DOHH2 (cell line): ENCODE data around the gene CD93.

Experiments used
- H3F3A ChIP-seq: fragments of 200-600 bp; sonication (generic), shearing (Covaris generic); 2 replicates; pipeline ENCODE4 v1.6.0; 2016; ENCODE audit warnings: antibody characterized with exemption, mild to moderate bottlenecking; ENCODE audit not compliant: control insufficient read depth, insufficient read depth
- H3K27ac ChIP-seq: fragments of 200-600 bp; sonication (generic); 2 replicates; pipeline ENCODE4 v1.5.1; 2014; ENCODE audit warnings: low read depth, mild to moderate bottlenecking, low read length, moderate library complexity
- H3K27me3 ChIP-seq: fragments of 200-600 bp; sonication (generic); 2 replicates; pipeline ENCODE4 v1.6.1; 2014; ENCODE audit warnings: mild to moderate bottlenecking, low read length, mixed read lengths; ENCODE audit not compliant: control insufficient read depth
- H3K36me3 ChIP-seq: fragments of 200-600 bp; sonication (generic); 2 replicates; pipeline ENCODE4 v1.6.1; 2014; ENCODE audit warnings: mild to moderate bottlenecking, low read length, moderate library complexity, mixed read lengths; ENCODE audit not compliant: control insufficient read depth
- H3K4me1 ChIP-seq: fragments of 200-600 bp; sonication (generic); 2 replicates; pipeline ENCODE4 v1.6.1; 2014; ENCODE audit warnings: mild to moderate bottlenecking, low read length, mixed read lengths; ENCODE audit not compliant: control insufficient read depth
- H3K4me2 ChIP-seq: fragments of 200-600 bp; sonication (generic); 2 replicates; pipeline ENCODE4 v1.6.0; 2014; ENCODE audit warnings: mild to moderate bottlenecking, low read length, moderate library complexity
- H3K4me3 ChIP-seq: fragments of 200-600 bp; sonication (generic); 2 replicates; pipeline ENCODE4 v1.5.1; 2014; ENCODE audit warnings: mild to moderate bottlenecking, low read length, mixed read lengths
- H3K79me2 ChIP-seq: fragments of 200-600 bp; sonication (generic); 2 replicates; pipeline ENCODE4 v1.6.1; 2014; ENCODE audit warnings: mild to moderate bottlenecking, low read length, mixed read lengths; ENCODE audit not compliant: control insufficient read depth
- H3K9me2 ChIP-seq: fragments of 200-600 bp; sonication (generic); replicated peaks from 2 replicates; pipeline ENCODE4 v1.6.1; 2014; ENCODE audit warnings: mild to moderate bottlenecking, low read length, mixed read lengths; ENCODE audit not compliant: control insufficient read depth
- H3K9me3 ChIP-seq: fragments of 200-600 bp; sonication (generic); 2 replicates; pipeline ENCODE4 v1.6.1; 2014; ENCODE audit warnings: antibody characterized with exemption, low read length, mixed read lengths; ENCODE audit not compliant: control insufficient read depth, insufficient read depth
- H4K20me1 ChIP-seq: fragments of 200-600 bp; sonication (generic); 2 replicates; pipeline ENCODE4 v1.6.0; 2014; ENCODE audit warnings: low read depth, mild to moderate bottlenecking, antibody characterized with exemption, low read length, moderate library complexity; ENCODE audit not compliant: control insufficient read depth, insufficient read depth
- CTCF ChIP-seq: fragments of 200-600 bp; sonication (generic); IDR thresholded peaks from one replicate; pipeline ENCODE4 v1.5.1; 2014; ENCODE audit warnings: antibody characterized with exemption, mild to moderate bottlenecking, low read depth, low read length; ENCODE audit not compliant: poor library complexity, severe bottlenecking
- EZH2phosphoT487 ChIP-seq: fragments of 200-600 bp; sonication (generic); IDR thresholded peaks from 2 replicates; pipeline ENCODE4 v1.6.1; 2017; ENCODE audit warnings: borderline replicate concordance, mild to moderate bottlenecking, antibody characterized with exemption, low read length, moderate library complexity, mixed read lengths

Gene CD93

DNA sequence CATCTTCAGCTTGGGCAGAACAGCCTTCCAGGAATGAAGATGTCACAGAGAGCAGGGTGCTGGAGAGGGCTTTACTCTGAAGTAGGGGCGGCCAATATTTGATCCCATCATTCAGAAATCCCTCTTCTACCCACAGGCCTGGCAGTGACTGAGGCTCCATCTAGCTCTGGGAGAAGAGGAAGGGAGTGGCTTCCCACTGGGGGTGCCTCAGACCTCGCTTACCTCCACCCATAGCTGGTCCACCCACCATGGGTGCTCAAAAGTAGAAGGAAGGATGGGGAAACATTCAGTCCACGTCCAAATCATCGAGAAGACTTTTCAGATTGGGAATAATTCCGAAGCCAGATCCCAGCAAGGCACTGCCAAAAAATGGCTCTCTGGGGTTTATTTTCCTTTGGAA is 24.9 kb downstream of the CD93 start:
- Histone ChIP-seq H3K9me2 (no peaks in the 10 kb centered on the region), H3K4me3 (no peak overlapping the region), H3K4me1 (no peaks in the 10 kb centered on the region), H4K20me1 (no peaks in the 10 kb centered on the region), H3K9me3 (no peaks in the 10 kb centered on the region), H3K79me2 (no peaks in the 10 kb centered on the region), H3K27me3 (no peaks in the 10 kb centered on the region), H3F3A (no peaks in the 10 kb centered on the region), H3K27ac (no peak overlapping the region), H3K36me3 (no peaks in the 10 kb centered on the region), H3K4me2 (no peak overlapping the region)
- TF ChIP-seq CTCF (no peak), EZH2phosphoT487 (no peak)

DNA sequence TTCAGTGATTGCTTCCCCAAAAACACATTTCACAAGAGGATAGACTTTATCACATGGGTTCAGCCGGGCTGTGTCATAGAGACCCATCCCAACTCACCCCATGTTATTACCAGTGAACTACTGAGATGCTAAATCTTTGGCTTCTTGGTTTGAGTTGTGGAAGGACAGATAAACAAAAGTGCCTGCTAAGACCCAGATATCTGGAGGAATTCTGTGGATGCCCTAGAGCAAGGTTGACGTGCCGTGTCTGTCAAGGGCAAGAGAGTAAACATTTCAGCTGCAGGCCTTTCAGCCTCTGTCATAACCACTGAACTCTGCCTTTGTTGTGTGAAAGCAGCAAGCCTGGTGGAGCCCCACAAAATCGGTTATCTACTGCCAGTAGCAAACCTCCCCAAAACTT is 25.5 kb downstream of the CD93 start:
- no peak overlapping the region for H3K4me2 ChIP-seq
- no peaks in the 10 kb centered on the region for H3K27me3 ChIP-seq

GRCh38 chr20:23059846-23060245 is 26.3 kb downstream of the CD93 start:
- Histone ChIP-seq H3K4me2 (no peak overlapping the region), H3K36me3 (no peaks in the 10 kb centered on the region), H4K20me1 (no peaks in the 10 kb centered on the region), H3K9me2 (no peaks in the 10 kb centered on the region), H3K4me3 (no peak overlapping the region), H3K27ac (no peak overlapping the region), H3K9me3 (no peaks in the 10 kb centered on the region), H3K4me1 (no peaks in the 10 kb centered on the region), H3F3A (no peaks in the 10 kb centered on the region), H3K79me2 (no peaks in the 10 kb centered on the region), H3K27me3 (no peaks in the 10 kb centered on the region)
- TF ChIP-seq EZH2phosphoT487 (no peak), CTCF (no peak)

More for the DNA sequence above, 25.5 kb downstream of the CD93 start:
- Histone ChIP-seq H3K27ac (no peak overlapping the region), H3K36me3 (no peaks in the 10 kb centered on the region), H3K9me3 (no peaks in the 10 kb centered on the region), H3K79me2 (no peaks in the 10 kb centered on the region), H4K20me1 (no peaks in the 10 kb centered on the region), H3K4me3 (no peak overlapping the region), H3K4me1 (no peaks in the 10 kb centered on the region), H3K9me2 (no peaks in the 10 kb centered on the region), H3F3A (no peaks in the 10 kb centered on the region)
- TF ChIP-seq CTCF (no peak), EZH2phosphoT487 (no peak)

DNA sequence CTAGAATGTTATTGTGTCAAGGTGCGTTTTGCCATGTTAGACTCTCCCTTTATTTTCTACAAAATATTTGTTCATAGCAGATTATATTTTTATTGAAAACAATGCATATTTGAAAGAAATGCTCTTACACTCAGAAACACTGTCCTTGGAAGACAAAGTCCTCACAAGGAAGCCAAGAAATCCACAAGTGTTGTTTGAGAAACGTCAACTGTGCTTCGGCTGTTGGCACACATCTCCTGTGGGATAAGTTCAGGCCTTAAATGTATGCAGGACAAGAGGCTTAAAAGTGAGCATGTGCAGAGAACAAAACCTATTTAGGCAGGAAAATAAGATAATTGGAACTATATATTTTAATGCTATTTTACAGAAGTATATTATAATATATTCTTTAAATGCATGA is 27.1 kb downstream of the CD93 start:
- no peaks in the 10 kb centered on the region for H3K27me3 ChIP-seq
- H3K9me3 ChIP-seq, result no peaks in the 10 kb centered on the region
- no peak overlapping the region for H3K4me2 ChIP-seq

More for the DNA sequence above, 27.1 kb downstream of the CD93 start:
- TF ChIP-seq CTCF (no peak), EZH2phosphoT487 (no peak)
- Histone ChIP-seq H3K27ac (no peak overlapping the region), H3K36me3 (no peaks in the 10 kb centered on the region), H3K4me1 (no peaks in the 10 kb centered on the region), H3K4me3 (no peak overlapping the region), H4K20me1 (no peaks in the 10 kb centered on the region), H3K79me2 (no peaks in the 10 kb centered on the region), H3K9me2 (no peaks in the 10 kb centered on the region), H3F3A (no peaks in the 10 kb centered on the region)
